Upper lobe of left lung (tissue), 6 donors: ENCODE results near the gene GRIK3. TPM values are rescaled to one million over a fixed set of nuclear protein-coding genes. Genes with fewer than 3 reads are reported as not detected.
"Not testable (repeated sequence)": the region's sequence is repeated elsewhere in the genome, so short reads cannot be mapped to it uniquely, and the experiment has no call there.

ENCODE experiments used
- ATAC-seq, 2 donors: fragments of 200-7000 bp; cut with Tn5 transposase; one replicate each; pipeline ENCODE4 v1.9.1; 2022; ENCODE audit warnings: mild to moderate bottlenecking in 2 of 2, moderate library complexity in 2 of 2; ENCODE audit not compliant: low FRiP score in 2 of 2
- DNase-seq, 2 donors: peaks; one replicate each; pipeline ENCODE4 v3.0.0-alpha.2; 2019 to 2020
- H3K27ac ChIP-seq, 4 donors: fragments of 200-600 bp; sonication (generic); one replicate each; pipeline ENCODE4 v1.5.1; 2016 to 2019
- H3K27me3 ChIP-seq, 4 donors: fragments of 200-600 bp; sonication (generic); one replicate each; pipeline ENCODE4 v1.5.1; 2017 to 2019
- H3K36me3 ChIP-seq, 4 donors: fragments of 200-600 bp; sonication (generic); one replicate each; pipeline ENCODE4 v1.5.1; 2016 to 2019
- H3K4me1 ChIP-seq, 4 donors: fragments of 200-600 bp; sonication (generic); one replicate each; pipeline ENCODE4 v1.5.1; 2018 to 2019
- H3K4me3 ChIP-seq, 4 donors: fragments of 200-600 bp; sonication (generic); one replicate each; pipeline ENCODE4 v1.5.1; 2017 to 2019; ENCODE audit warnings: mild to moderate bottlenecking in 2 of 4, moderate library complexity in 1 of 4
- H3K9me3 ChIP-seq, 4 donors: fragments of 200-600 bp; sonication (generic); one replicate each; pipeline ENCODE4 v1.5.1; 2018 to 2019
- EP300 ChIP-seq, 4 donors: sonication (generic); formaldehyde crosslinking; IDR thresholded peaks; one replicate each; pipeline ENCODE4 v1.5.1; 2017; ENCODE audit warnings: antibody characterized with exemption in 4 of 4, control low read depth in 2 of 4
- POLR2A ChIP-seq, 4 donors: fragments of 450-650 bp; IDR thresholded peaks; one replicate each; pipeline ENCODE4 v1.5.1; 2016 to 2017; ENCODE audit warnings: antibody characterized with exemption in 4 of 4, mild to moderate bottlenecking in 2 of 4
- POLR2AphosphoS5 ChIP-seq, 2 donors: sonication (generic); formaldehyde crosslinking; IDR thresholded peaks; one replicate each; pipeline ENCODE4 v1.5.1; 2017; ENCODE audit warnings: antibody characterized with exemption in 2 of 2
- WGBS, 2 donors: methylation state at CpG; one replicate each; pipeline ENCODE4 v1.1.5; 2017 to 2018; 5-methylcytosine and 5-hydroxymethylcytosine counted together
- total RNA-seq, 6 donors: library from RNA; depleted of rRNA in 4 of 6; stranded (reverse); fragments of >200 nt in 4 of 6; gene quantifications; one replicate each; pipeline versions ENCODE4 v1.1.0 to v1.2.1, GENCODE V29; 2016 to 2021
- TF ChIP-seq, protein P1 (sequence below), 6 experiments: fragments of 450-650 bp in 4 of 6; fragments of 200-600 bp in 2 of 6; sonication (generic) in 2 of 6; IDR thresholded peaks; one replicate each; pipeline ENCODE4 v1.5.1; 2016 to 2019; ENCODE audit warnings: antibody characterized with exemption in 6 of 6
- donor health status: DM: no; HTN: no; CAD: no; lungs with moderate emphysema.
- donor health status: DM: no; HTN: yes; CAD: no; lungs with severe emphysema.

The GRIK3 gene
- total RNA-seq, 6 donors from 2014 or later = 0.10 to 0.22 TPM; not detected in 4

DNA sequence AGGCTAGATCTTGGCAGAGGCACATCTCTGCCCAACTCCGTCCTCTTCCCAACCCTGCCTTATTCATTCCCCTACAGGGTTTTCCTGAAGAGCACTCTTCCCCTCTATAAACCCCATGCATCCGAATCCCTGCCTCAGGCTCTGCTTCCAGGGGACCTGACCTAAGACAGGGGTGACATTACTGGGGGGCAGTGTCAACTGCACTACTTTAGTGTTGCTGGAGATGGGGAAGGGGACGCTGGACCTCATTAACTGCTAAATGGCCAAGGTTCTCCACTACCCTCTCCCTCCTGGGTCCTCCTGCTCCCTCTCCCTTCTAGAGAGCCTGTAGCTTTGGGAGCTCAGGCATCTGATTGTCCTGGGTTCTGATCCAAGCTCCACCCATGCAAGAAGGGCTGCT lies 126.2 kb downstream of the GRIK3 start:
- H3K27me3 ChIP-seq = no peaks in the 10 kb centered on the region
- DNase-seq (no peak), ATAC-seq (no peak)
- no peak overlapping the region for H3K27ac ChIP-seq
- no peaks in the 10 kb centered on the region for H3K9me3 ChIP-seq
- 57 to 93% methylated on average over 3 of the region's 3 CpGs for WGBS, 2 donors
- no peaks in the 10 kb centered on the region for H3K36me3 ChIP-seq
- no peak overlapping the region for H3K4me3 ChIP-seq
- no peaks in the 10 kb centered on the region for H3K4me1 ChIP-seq
- TF ChIP-seq, protein P1, sequence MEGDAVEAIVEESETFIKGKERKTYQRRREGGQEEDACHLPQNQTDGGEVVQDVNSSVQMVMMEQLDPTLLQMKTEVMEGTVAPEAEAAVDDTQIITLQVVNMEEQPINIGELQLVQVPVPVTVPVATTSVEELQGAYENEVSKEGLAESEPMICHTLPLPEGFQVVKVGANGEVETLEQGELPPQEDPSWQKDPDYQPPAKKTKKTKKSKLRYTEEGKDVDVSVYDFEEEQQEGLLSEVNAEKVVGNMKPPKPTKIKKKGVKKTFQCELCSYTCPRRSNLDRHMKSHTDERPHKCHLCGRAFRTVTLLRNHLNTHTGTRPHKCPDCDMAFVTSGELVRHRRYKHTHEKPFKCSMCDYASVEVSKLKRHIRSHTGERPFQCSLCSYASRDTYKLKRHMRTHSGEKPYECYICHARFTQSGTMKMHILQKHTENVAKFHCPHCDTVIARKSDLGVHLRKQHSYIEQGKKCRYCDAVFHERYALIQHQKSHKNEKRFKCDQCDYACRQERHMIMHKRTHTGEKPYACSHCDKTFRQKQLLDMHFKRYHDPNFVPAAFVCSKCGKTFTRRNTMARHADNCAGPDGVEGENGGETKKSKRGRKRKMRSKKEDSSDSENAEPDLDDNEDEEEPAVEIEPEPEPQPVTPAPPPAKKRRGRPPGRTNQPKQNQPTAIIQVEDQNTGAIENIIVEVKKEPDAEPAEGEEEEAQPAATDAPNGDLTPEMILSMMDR (IDR thresholded peaks at IDR 0.05) = no peak
- TF ChIP-seq EP300 (IDR thresholded peaks at IDR 0.05) (no peak), POLR2A (IDR thresholded peaks at IDR 0.05) (no peak), POLR2AphosphoS5 (IDR thresholded peaks at IDR 0.05) (no peak)

DNA sequence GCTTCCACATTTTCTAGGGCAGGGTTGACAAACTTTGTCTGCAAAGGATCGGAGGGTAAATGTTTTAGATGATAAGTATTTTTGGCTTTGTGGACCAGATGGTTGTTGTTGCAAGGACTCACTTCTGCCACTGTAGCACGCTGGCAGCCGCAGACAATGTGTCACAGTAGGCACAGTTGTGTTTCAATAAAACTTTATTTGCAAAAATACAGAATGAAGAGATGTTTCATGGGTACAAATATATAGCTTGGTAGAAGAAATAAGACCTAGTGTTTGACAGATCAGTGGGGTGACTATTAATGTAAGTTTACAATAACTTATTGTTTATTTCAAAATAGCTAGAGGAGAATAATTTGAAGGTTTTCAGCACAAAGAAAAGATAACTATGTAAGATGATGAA lies 127.8 kb downstream of the GRIK3 start:
- ATAC-seq (no peak), DNase-seq (no peak)
- no peaks in the 10 kb centered on the region for H3K4me1 ChIP-seq
- no peaks in the 10 kb centered on the region for H3K27me3 ChIP-seq
- no peak overlapping the region for H3K4me3 ChIP-seq
- no peaks in the 10 kb centered on the region for H3K36me3 ChIP-seq
- TF ChIP-seq POLR2A (IDR thresholded peaks at IDR 0.05) (no peak), EP300 (IDR thresholded peaks at IDR 0.05) (no peak), POLR2AphosphoS5 (IDR thresholded peaks at IDR 0.05) (no peak)
- TF ChIP-seq, protein P1 (IDR thresholded peaks at IDR 0.05) = no peak
- H3K27ac ChIP-seq = no peak overlapping the region
- H3K9me3 ChIP-seq = no peaks in the 10 kb centered on the region
- 72 to 76% methylated on average over 3 of the region's 3 CpGs for WGBS, 2 donors

DNA sequence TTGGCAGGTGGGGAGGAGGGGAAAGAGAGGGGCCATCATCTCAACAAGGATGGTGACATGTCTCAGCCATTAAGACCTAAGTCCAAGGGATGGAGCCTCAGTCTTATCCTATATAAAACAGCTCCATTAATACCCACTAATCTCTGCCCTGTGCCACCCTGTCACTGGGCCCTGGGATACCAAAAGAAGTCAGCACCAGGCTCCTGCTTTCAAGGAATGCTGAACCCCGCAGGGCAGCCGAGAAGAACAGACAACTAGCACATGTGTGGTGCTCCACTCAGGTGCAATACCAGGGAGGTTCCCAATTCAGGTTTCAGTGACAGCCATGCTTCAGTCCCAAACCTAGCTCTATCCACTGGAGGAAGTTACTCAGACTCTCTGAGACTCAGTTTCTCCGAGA lies 128.4 kb downstream of the GRIK3 start:
- no peak for TF ChIP-seq POLR2A (IDR thresholded peaks at IDR 0.05)
- no peak for TF ChIP-seq EP300 (IDR thresholded peaks at IDR 0.05)
- TF ChIP-seq POLR2AphosphoS5 (IDR thresholded peaks at IDR 0.05) = no peak
- TF ChIP-seq, protein P1 (IDR thresholded peaks at IDR 0.05) = no peak
- ATAC-seq = no peak
- Histone ChIP-seq H3K4me1 (no peaks in the 10 kb centered on the region), H3K27ac (no peak overlapping the region), H3K9me3 (no peaks in the 10 kb centered on the region), H3K4me3 (no peak overlapping the region), H3K36me3 (no peaks in the 10 kb centered on the region), H3K27me3 (no peaks in the 10 kb centered on the region)
- 62 to 71% methylated on average over 3 of the region's 3 CpGs for WGBS, 2 donors
- DNase-seq = no peak

DNA sequence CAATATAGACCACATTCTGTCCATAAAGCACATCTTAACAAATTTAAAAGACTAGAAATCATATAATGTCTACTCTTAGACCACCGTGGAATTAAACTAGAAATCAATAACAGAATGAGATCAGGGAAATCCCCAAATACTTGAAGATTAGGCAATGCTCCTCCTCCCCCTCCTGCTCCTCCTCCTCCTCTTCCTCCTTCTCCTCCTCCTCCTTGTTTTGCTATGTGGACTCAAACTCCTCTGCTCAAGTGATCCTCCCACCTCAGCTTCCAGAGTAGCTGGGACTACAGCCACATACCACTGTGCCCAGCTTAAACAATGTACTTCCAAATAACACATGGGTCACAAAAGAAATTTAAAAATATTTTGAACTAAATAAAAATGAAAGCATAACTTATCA lies 134.2 kb downstream of the GRIK3 start:
- ATAC-seq (no peak), DNase-seq (no peak)
- H3K36me3 ChIP-seq = no peaks in the 10 kb centered on the region
- TF ChIP-seq, protein P1 (IDR thresholded peaks at IDR 0.05) = no peak
- 43 to 85% methylated on average over 1 of the region's 1 CpG for WGBS, 2 donors
- peaks cover 0 to 15% (median 8%) of the 10 kb centered on the region in 4 donors for H3K9me3 ChIP-seq
- no peak overlapping the region for H3K4me3 ChIP-seq
- H3K27me3 ChIP-seq = no peaks in the 10 kb centered on the region
- H3K27ac ChIP-seq = no peak overlapping the region
- H3K4me1 ChIP-seq = no peaks in the 10 kb centered on the region

DNA sequence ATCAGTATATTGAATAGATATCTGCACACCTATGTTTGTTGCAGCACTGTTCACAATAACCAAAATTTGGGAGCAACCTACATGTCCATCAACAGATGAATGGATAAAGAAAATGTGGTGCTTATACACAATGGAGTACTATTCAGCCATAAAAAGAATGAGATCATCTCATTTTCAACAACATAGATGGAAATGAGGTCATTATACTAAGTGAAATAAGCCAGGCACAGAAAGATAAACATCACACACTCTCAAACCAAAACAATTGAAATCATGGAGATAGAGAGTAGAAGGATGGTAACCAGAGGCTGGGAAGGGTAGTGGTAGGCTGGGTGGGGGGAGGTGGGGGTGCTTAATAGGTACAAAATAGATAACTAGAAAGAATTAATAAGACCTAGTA lies 136.5 kb downstream of the GRIK3 start:
- not testable (repeated sequence) for H3K27me3 ChIP-seq, ATAC-seq, DNase-seq, H3K36me3 ChIP-seq, H3K27ac ChIP-seq, H3K4me3 ChIP-seq, H3K4me1 ChIP-seq
- H3K9me3 ChIP-seq = peaks cover 0 to 15% (median 8%) of the 10 kb centered on the region in 4 donors
